IMR-90 (cell line): ENCODE data around the gene THSD7B. TPM values are rescaled to one million over a fixed set of nuclear protein-coding genes. Genes with fewer than 3 reads are reported as not detected.
A peak's percentile ranks its signal among the peaks of the same experiment; 100 is the strongest.

ENCODE experiments used
- ATAC-seq: fragments of 200-7000 bp; cut with Tn5 transposase; 2 replicates; pipeline ENCODE4 v1.9.1; 2020; ENCODE audit warnings: low read depth, mild to moderate bottlenecking, moderate library complexity
- BruUV-seq: library from RNA; stranded (reverse); fragments of 400-500 nt; replicated peaks from 2 replicates; lab custom pipeline; 2021; lab: Mats Ljungman, UMichigan
- CTCF ChIA-PET: fragments of 300-600 bp; formaldehyde crosslinking; extraction: SDS; loops from one replicate; lab custom pipeline; 2021; ENCODE audit warnings: antibody characterized with exemption; lab: Yijun Ruan, JAX
- POLR2A ChIA-PET: fragments of 300-600 bp; sonication (Branson Sonifier 250); formaldehyde crosslinking; loops from one replicate; lab custom pipeline; 2022; ENCODE audit warnings: antibody characterized with exemption; ENCODE audit not compliant: unreplicated experiment; lab: Charles Lee
- DNase-seq: peaks from one replicate; pipeline ENCODE4 v3.0.0; 2013
- H2AFZ ChIP-seq: replicated peaks from 2 replicates; pipeline ENCODE3; 2013; ENCODE audit warnings: low read length, mild to moderate bottlenecking; ENCODE audit not compliant: poor library complexity
- H2AK5ac ChIP-seq: 2 replicates; pipeline ENCODE4 v1.6.1; 2013; ENCODE audit warnings: low read depth, low read length, inconsistent platforms
- H2AK9ac ChIP-seq: replicated peaks from 2 replicates; pipeline ENCODE3; 2013; ENCODE audit warnings: mild to moderate bottlenecking, low read depth, low read length, moderate library complexity; ENCODE audit not compliant: poor library complexity
- H2BK120ac ChIP-seq: 2 replicates; pipeline ENCODE4 v1.6.1; 2013; ENCODE audit warnings: low read depth, low read length, inconsistent platforms
- H2BK15ac ChIP-seq: 3 replicates; pipeline ENCODE4 v1.6.1; 2013; ENCODE audit warnings: low read depth, low read length, inconsistent platforms
- H2BK20ac ChIP-seq: 2 replicates; pipeline ENCODE4 v1.6.1; 2013; ENCODE audit warnings: low read depth, mild to moderate bottlenecking, inconsistent platforms, low read length, moderate library complexity
- H2BK5ac ChIP-seq: 2 replicates; pipeline ENCODE4 v1.6.1; 2013; ENCODE audit warnings: mild to moderate bottlenecking, low read depth, low read length, inconsistent platforms; ENCODE audit not compliant: poor library complexity, severe bottlenecking
- H3K14ac ChIP-seq: replicated peaks from 2 replicates; pipeline ENCODE4 v1.6.1; 2013; ENCODE audit warnings: low read depth, low read length, inconsistent platforms
- H3K18ac ChIP-seq: 2 replicates; pipeline ENCODE4 v1.6.1; 2013; ENCODE audit warnings: low read depth, low read length, control low read depth
- H3K23ac ChIP-seq: 2 replicates; pipeline ENCODE4 v1.6.1; 2013; ENCODE audit warnings: low read depth, low read length, inconsistent platforms
- H3K27ac ChIP-seq: 2 replicates; pipeline ENCODE4 v1.5.1; 2013; ENCODE audit warnings: mild to moderate bottlenecking, control low read depth, low read length; ENCODE audit not compliant: insufficient read depth
- H3K27me3 ChIP-seq: 2 replicates; pipeline ENCODE4 v1.6.1; 2013; ENCODE audit warnings: low read length; ENCODE audit not compliant: control insufficient read depth, insufficient read depth
- H3K36me3 ChIP-seq: 2 replicates; pipeline ENCODE4 v1.6.1; 2013; ENCODE audit warnings: low read length, mixed read lengths; ENCODE audit not compliant: control insufficient read depth, insufficient read depth
- H3K4ac ChIP-seq: 2 replicates; pipeline ENCODE4 v1.6.1; 2013; ENCODE audit warnings: low read depth, low read length, inconsistent platforms
- H3K4me1 ChIP-seq: 2 replicates; pipeline ENCODE4 v1.6.1; 2013; ENCODE audit warnings: low read length, mixed read lengths; ENCODE audit not compliant: control insufficient read depth, insufficient read depth
- H3K4me2 ChIP-seq: 2 replicates; pipeline ENCODE4 v1.6.1; 2013; ENCODE audit warnings: low read depth, mild to moderate bottlenecking, control low read depth, low read length, moderate library complexity
- H3K4me3 ChIP-seq: 2 replicates; pipeline ENCODE4 v1.5.1; 2013; ENCODE audit warnings: low read depth, mild to moderate bottlenecking, control low read depth, low read length, moderate library complexity; ENCODE audit not compliant: insufficient read depth
- H3K56ac ChIP-seq: 2 replicates; pipeline ENCODE4 v1.6.1; 2013; ENCODE audit warnings: low read length, inconsistent platforms; ENCODE audit not compliant: insufficient read depth; ENCODE audit errors: extremely low read depth
- H3K79me1 ChIP-seq, 2 experiments: 2 replicates each; pipeline ENCODE4 v1.6.1; 2013; ENCODE audit warnings: low read length in 2 of 2, inconsistent platforms in 1 of 2, low read depth in 1 of 2
- H3K9ac ChIP-seq: 2 replicates; pipeline ENCODE4 v1.6.1; 2013; ENCODE audit warnings: low read depth, low read length, control low read depth
- H3K9me1 ChIP-seq: 2 replicates; pipeline ENCODE4 v1.6.1; 2013; ENCODE audit warnings: low read length, inconsistent platforms; ENCODE audit not compliant: insufficient read depth
- H3K9me3 ChIP-seq: 2 replicates; pipeline ENCODE4 v1.6.1; 2013; ENCODE audit warnings: low read length; ENCODE audit not compliant: control insufficient read depth, insufficient read depth
- H4K20me1 ChIP-seq: 2 replicates; pipeline ENCODE4 v1.6.1; 2013; ENCODE audit warnings: low read length, inconsistent platforms; ENCODE audit not compliant: insufficient read depth
- H4K5ac ChIP-seq: 2 replicates; pipeline ENCODE4 v1.6.1; 2013; ENCODE audit warnings: mild to moderate bottlenecking, low read depth, low read length, control low read depth
- H4K8ac ChIP-seq, 2 experiments: 2 replicates each; pipeline ENCODE4 v1.6.1; 2013; ENCODE audit warnings: low read depth in 2 of 2, low read length in 2 of 2, control low read depth in 1 of 2, inconsistent platforms in 1 of 2
- H4K91ac ChIP-seq: 2 replicates; pipeline ENCODE4 v1.6.1; 2013; ENCODE audit warnings: low read depth, low read length, inconsistent platforms; ENCODE audit not compliant: insufficient read depth
- CEBPB ChIP-seq: IDR thresholded peaks from 2 replicates; pipeline ENCODE4 v1.6.1; 2012; ENCODE audit warnings: low read depth, low read length, improper control_type of control experiment
- MAFK ChIP-seq: IDR thresholded peaks from 2 replicates; pipeline ENCODE4 v1.6.1; 2012; ENCODE audit warnings: low read depth, low read length, improper control_type of control experiment
- WGBS, 2 experiments: methylation state at CpG; one replicate each; pipeline versions ENCODE4 v1.1.5 to v1.1.7; 2013; ENCODE audit warnings: missing lambda C conversion rate in 2 of 2; ENCODE audit not compliant: insufficient read length in 1 of 2; ENCODE audit errors: extremely low coverage in 2 of 2; 5-methylcytosine and 5-hydroxymethylcytosine counted together
- dilution Hi-C: fragments of 300-500 bp; cut with HindIII; formaldehyde crosslinking; loops from one replicate; pipeline ENCODE4 v1.14.3; 2018; ENCODE audit warnings: low sequenced_read_pairs; ENCODE audit not compliant: unreplicated experiment
- in situ Hi-C: fragments of 300-500 bp; cut with MboI; formaldehyde crosslinking; loops from 3 replicates; pipeline ENCODE4 v1.14.3; 2019; ENCODE audit warnings: low sequenced_read_pairs, inconsistent platforms, mixed read lengths
- intact Hi-C: fragments of 100-400 bp; cut with micrococcal nuclease; formaldehyde crosslinking; loops from 2 replicates; pipeline ENCODE4 v1.10.0; 2022
- polyA plus RNA-seq, 3 experiments: library from polyadenylated mRNA; depleted of rRNA; stranded (reverse); fragments of >200 nt; gene quantifications; 2 replicates each; pipeline ENCODE4 v1.2.3, GENCODE V29; 2012; ENCODE audit warnings: low replicate concordance in 1 of 3
- total RNA-seq: library from RNA; depleted of rRNA; stranded (reverse); fragments of >200 nt; gene quantifications from 2 replicates; pipeline ENCODE4 v1.2.3, GENCODE V29; 2012

THSD7B gene
- total and polyA plus RNA-seq, 2 of the 4 experiments (the other 2 are of a cell fraction), result not detected

DNA sequence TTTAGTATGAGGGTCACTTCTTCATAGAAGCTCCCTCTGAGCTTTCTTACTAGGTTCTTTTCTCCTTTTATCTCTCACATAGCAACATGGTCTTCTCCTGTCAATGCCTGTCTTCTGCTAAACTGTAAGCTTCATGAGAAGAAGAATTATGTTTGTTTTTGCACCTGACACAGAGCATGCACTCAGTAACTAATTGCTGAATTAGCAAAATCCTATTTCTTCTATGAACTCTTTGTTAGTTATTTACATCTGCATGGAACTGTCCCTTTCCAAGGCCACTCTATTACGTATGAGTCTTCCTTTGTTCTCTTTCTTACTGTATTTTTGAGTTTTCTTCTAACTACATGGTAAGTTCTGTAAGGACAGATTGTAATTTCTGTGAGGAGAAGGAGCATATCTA is 63.4 kb downstream of the THSD7B start:
- WGBS, 2 experiments, result no CpG with 5 or more reads among the region's 1 CpG
- dilution Hi-C loops, result no loop called here
- peaks cover 2% of the 10 kb centered on the region; the same call in 1 of the 2 replicates for H3K9me3 ChIP-seq

More for the DNA sequence above, 63.4 kb downstream of the THSD7B start:
- no peak for ATAC-seq
- H2BK20ac ChIP-seq, result no peak overlapping the region
- H4K20me1 ChIP-seq, result no peaks in the 10 kb centered on the region
- H3K9ac ChIP-seq, result no peak overlapping the region
- H2AK9ac ChIP-seq, result no peak overlapping the region
- no peak overlapping the region for H3K27ac ChIP-seq
- no peak overlapping the region for H3K23ac ChIP-seq
- POLR2A ChIA-PET, result no interaction called here
- no peak overlapping the region for H3K4me2 ChIP-seq
- H3K9me1 ChIP-seq, result no peaks in the 10 kb centered on the region
- no peak overlapping the region for H2BK120ac ChIP-seq
- no peak overlapping the region for H2AFZ ChIP-seq
- H3K4me3 ChIP-seq, result no peak overlapping the region
- H3K79me1 ChIP-seq, result no peaks in the 10 kb centered on the region
- BruUV-seq, result no TSS peak
- H2BK5ac ChIP-seq, result no peak overlapping the region
- no peak for TF ChIP-seq CEBPB
- peak; percentile 78 for TF ChIP-seq MAFK
- H3K27me3 ChIP-seq, result no peaks in the 10 kb centered on the region
- no peak overlapping the region for H3K14ac ChIP-seq
- no peak overlapping the region for H4K5ac ChIP-seq
- no peak overlapping the region for H3K18ac ChIP-seq
- no peaks in the 10 kb centered on the region for H3K36me3 ChIP-seq
- no peak for DNase-seq
- H3K4me1 ChIP-seq, result no peaks in the 10 kb centered on the region
- H3K4ac ChIP-seq, result no peak overlapping the region
- H3K56ac ChIP-seq, result no peak overlapping the region
- no peak overlapping the region for H2BK15ac ChIP-seq
- in situ Hi-C loops (no loop called here), intact Hi-C loops (no loop called here)
- no peak overlapping the region for H4K91ac ChIP-seq
- H2AK5ac ChIP-seq, result no peak overlapping the region
- H4K8ac ChIP-seq, result no peak overlapping the region
- CTCF ChIA-PET, result no interaction called here
